ENCODE data around the gene PHEX.

Gene PHEX

DNA sequence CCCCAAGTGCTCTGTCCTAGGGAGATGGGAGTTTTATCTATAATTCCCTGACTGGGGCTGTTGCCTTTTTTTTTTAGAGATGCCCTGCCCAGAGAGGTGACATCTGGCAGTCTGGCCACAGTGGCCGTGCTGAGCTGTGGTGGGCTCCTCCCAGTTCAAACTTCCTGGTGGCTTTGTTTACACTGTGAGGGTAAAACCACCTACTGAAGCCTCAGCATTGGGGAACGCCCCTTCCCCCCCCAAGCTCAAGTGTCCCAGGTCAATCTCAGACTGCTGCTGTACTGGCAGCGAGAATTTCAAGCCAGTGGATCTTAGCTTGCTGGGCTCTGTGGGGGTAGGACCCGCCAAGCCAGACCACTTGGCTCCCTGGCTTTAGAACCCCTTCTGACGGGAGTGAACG lies 202.3 kb downstream of the PHEX start:
- H3K9me3 ChIP-seq (ENCODE audit: control insufficient read depth, insufficient read depth, low read length) = no peaks in the 10 kb centered on the region
- H3K27ac ChIP-seq (ENCODE audit: low read depth, low read length) = no peak overlapping the region
- no peaks in the 10 kb centered on the region for H3K36me3 ChIP-seq (ENCODE audit: control insufficient read depth, insufficient read depth, low read length)
- no peak overlapping the region for H3K9ac ChIP-seq (ENCODE audit: low read depth, low read length)
- H3K4me3 ChIP-seq (ENCODE audit: low read depth, low read length) = no peak overlapping the region
- no peaks in the 10 kb centered on the region for H3K4me1 ChIP-seq (ENCODE audit: control insufficient read depth, insufficient read depth, low read length)
- no peaks in the 10 kb centered on the region for H3K27me3 ChIP-seq (ENCODE audit: control insufficient read depth, insufficient read depth, low read length)

DNA sequence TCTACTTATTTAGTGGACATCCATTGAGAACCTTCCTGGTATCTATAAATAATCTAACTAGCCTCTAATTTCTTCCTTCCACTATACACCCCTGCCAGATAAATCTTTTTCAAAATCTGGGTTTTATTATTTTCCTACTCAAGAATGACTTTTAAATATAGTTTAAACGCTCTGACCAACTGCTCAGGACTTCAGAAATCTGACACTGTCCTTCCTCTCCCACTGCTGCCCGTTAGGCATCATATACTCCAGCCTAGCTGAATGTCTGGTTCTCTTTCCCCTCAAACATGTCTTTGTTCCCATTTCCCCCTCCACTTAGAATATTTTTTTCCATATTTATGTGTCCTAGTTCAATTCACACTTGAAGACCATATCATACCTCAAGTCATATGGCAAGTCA lies 205.4 kb downstream of the PHEX start:
- Histone ChIP-seq H3K4me1 (ENCODE audit: control insufficient read depth, insufficient read depth, low read length) (no peaks in the 10 kb centered on the region), H3K4me3 (ENCODE audit: low read depth, low read length) (no peak overlapping the region), H3K9ac (ENCODE audit: low read depth, low read length) (no peak overlapping the region), H3K27ac (ENCODE audit: low read depth, low read length) (no peak overlapping the region), H3K9me3 (ENCODE audit: control insufficient read depth, insufficient read depth, low read length) (no peaks in the 10 kb centered on the region), H3K27me3 (ENCODE audit: control insufficient read depth, insufficient read depth, low read length) (no peaks in the 10 kb centered on the region), H3K36me3 (ENCODE audit: control insufficient read depth, insufficient read depth, low read length) (no peaks in the 10 kb centered on the region)

DNA sequence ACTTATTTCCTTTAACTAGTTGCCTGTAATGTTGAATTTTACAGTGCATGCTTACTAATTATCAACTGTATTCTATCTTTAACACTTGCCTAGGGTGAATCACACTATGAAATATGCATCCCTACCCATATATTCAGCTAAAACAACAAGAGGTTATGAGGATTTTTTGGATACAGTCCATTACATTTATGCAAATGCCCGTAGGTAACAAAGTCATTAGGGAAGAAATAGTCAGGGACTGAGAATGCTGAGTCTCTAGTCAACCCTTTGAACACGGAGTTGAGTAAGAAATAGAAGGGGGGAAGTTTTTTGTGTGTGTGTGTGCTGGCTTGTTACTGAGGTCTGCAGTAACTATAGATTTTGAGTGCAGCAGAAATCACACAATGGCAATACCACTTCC lies 214.5 kb downstream of the PHEX start:
- no peak overlapping the region for H3K9ac ChIP-seq (ENCODE audit: low read depth, low read length)
- no peak overlapping the region for H3K4me3 ChIP-seq (ENCODE audit: low read depth, low read length)
- H3K27ac ChIP-seq (ENCODE audit: low read depth, low read length) = no peak overlapping the region
- no peaks in the 10 kb centered on the region; the same call in 1 of the 2 replicates for H3K27me3 ChIP-seq (ENCODE audit: control insufficient read depth, insufficient read depth, low read length)
- no peaks in the 10 kb centered on the region for H3K36me3 ChIP-seq (ENCODE audit: control insufficient read depth, insufficient read depth, low read length)
- no peaks in the 10 kb centered on the region for H3K9me3 ChIP-seq (ENCODE audit: control insufficient read depth, insufficient read depth, low read length)
- H3K4me1 ChIP-seq (ENCODE audit: control insufficient read depth, insufficient read depth, low read length) = peaks cover 4% of the 10 kb centered on the region; the same call in 1 of the 2 replicates

DNA sequence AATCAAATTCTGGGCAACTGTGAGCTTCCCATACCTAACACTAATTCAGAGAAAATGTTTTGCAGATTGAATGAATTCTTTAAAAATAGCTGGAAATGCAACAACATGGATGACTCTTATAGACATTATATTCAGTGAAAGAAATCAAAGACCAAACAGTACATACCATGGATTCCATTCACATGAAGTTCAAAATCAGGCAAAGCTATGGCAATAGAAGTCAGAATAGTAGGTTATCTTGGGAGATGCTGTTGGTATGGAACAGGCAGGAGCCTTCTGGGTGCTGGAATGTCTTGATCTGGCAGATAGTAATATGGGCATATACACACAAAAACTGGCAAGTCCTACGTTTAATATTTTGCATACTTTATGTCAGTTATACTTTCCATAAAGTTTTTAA lies 215.0 kb downstream of the PHEX start:
- H3K9ac ChIP-seq (ENCODE audit: low read depth, low read length) = no peak overlapping the region
- no peak overlapping the region for H3K27ac ChIP-seq (ENCODE audit: low read depth, low read length)
- no peaks in the 10 kb centered on the region; the same call in 1 of the 2 replicates for H3K27me3 ChIP-seq (ENCODE audit: control insufficient read depth, insufficient read depth, low read length)
- H3K36me3 ChIP-seq (ENCODE audit: control insufficient read depth, insufficient read depth, low read length) = no peaks in the 10 kb centered on the region
- H3K4me3 ChIP-seq (ENCODE audit: low read depth, low read length) = no peak overlapping the region
- peaks cover 4% of the 10 kb centered on the region; the same call in 1 of the 2 replicates for H3K4me1 ChIP-seq (ENCODE audit: control insufficient read depth, insufficient read depth, low read length)
- no peaks in the 10 kb centered on the region for H3K9me3 ChIP-seq (ENCODE audit: control insufficient read depth, insufficient read depth, low read length)

DNA sequence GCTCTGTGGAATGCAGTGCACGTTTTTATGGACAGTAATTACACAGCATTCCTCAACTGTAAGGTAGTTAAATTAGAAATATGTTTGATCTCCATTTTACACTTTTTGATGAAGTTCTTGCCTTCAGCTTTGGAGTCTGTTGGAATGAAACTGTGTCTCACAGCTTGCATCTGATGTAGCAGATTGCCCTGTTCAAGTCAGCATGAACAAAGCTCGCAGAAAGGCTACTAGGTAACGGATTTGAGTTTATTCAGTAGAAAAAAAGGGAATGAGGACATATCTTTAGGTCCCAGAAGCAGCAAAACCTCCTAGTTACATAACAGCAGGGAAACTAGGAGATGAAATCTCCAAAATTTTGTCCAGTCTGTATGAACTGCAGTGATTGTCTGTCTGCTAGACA lies 216.3 kb downstream of the PHEX start:
- Histone ChIP-seq H3K4me1 (ENCODE audit: control insufficient read depth, insufficient read depth, low read length) (peaks cover 4% of the 10 kb centered on the region; the same call in 1 of the 2 replicates), H3K27me3 (ENCODE audit: control insufficient read depth, insufficient read depth, low read length) (no peaks in the 10 kb centered on the region; the same call in 1 of the 2 replicates), H3K36me3 (ENCODE audit: control insufficient read depth, insufficient read depth, low read length) (no peaks in the 10 kb centered on the region), H3K9me3 (ENCODE audit: control insufficient read depth, insufficient read depth, low read length) (no peaks in the 10 kb centered on the region), H3K4me3 (ENCODE audit: low read depth, low read length) (no peak overlapping the region), H3K9ac (ENCODE audit: low read depth, low read length) (no peak overlapping the region), H3K27ac (ENCODE audit: low read depth, low read length) (no peak overlapping the region)

- Histone ChIP-seq H3K27me3 (ENCODE audit: control insufficient read depth, insufficient read depth, low read length) (no peaks in the 10 kb centered on the region; the same call in 1 of the 2 replicates), H3K36me3 (ENCODE audit: control insufficient read depth, insufficient read depth, low read length) (no peaks in the 10 kb centered on the region), H3K27ac (ENCODE audit: low read depth, low read length) (no peak overlapping the region), H3K4me1 (ENCODE audit: control insufficient read depth, insufficient read depth, low read length) (peaks cover 4% of the 10 kb centered on the region; the same call in 1 of the 2 replicates), H3K4me3 (ENCODE audit: low read depth, low read length) (no peak overlapping the region), H3K9ac (ENCODE audit: low read depth, low read length) (no peak overlapping the region), H3K9me3 (ENCODE audit: control insufficient read depth, insufficient read depth, low read length) (no peaks in the 10 kb centered on the region)
These were observed 217.2 kb downstream of the PHEX start for GRCh38 chrX:22249371-22249770.

- no peak overlapping the region for H3K27ac ChIP-seq (ENCODE audit: low read depth, low read length)
- H3K27me3 ChIP-seq (ENCODE audit: control insufficient read depth, insufficient read depth, low read length) = no peaks in the 10 kb centered on the region
- no peaks in the 10 kb centered on the region for H3K9me3 ChIP-seq (ENCODE audit: control insufficient read depth, insufficient read depth, low read length)
- no peaks in the 10 kb centered on the region for H3K36me3 ChIP-seq (ENCODE audit: control insufficient read depth, insufficient read depth, low read length)
- 0 out of 2 replicates have a peak, but pooled peaks cover 2% of the 10 kb centered on the region for H3K4me1 ChIP-seq (ENCODE audit: control insufficient read depth, insufficient read depth, low read length)
- no peak overlapping the region for H3K4me3 ChIP-seq (ENCODE audit: low read depth, low read length)
- H3K9ac ChIP-seq (ENCODE audit: low read depth, low read length) = no peak overlapping the region
These were observed 236.6 kb downstream of the PHEX start for GRCh38 chrX:22268706-22269105.

DNA sequence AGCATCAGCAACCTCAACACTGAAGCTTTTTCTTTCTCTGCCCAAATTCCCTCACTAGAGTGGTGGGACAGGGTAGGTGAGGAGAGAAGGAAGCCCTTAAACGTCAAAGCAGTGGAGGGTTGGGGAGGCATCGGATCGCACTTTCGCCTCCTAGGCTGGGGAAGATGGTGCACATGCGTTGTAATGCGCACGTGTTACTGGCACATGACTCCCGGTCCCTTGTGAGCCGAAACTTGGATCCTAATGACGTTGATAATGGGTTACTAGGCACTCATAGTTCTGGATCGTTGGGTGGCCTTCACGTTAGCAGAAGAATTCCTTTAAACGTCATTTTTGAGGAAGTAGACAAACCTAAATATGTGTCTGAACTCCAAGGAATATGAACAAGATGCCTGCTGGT lies 240.5 kb downstream of the PHEX start, which contains the start of gene CBLL2:
CBLL2 (plus strand) TSS at position 301 of the 400 bp plus-strand sequence; CDS start at position 380, 79 bp downstream.
- Histone ChIP-seq H3K9me3 (ENCODE audit: control insufficient read depth, insufficient read depth, low read length) (no peaks in the 10 kb centered on the region), H3K27me3 (ENCODE audit: control insufficient read depth, insufficient read depth, low read length) (no peaks in the 10 kb centered on the region)

DNA sequence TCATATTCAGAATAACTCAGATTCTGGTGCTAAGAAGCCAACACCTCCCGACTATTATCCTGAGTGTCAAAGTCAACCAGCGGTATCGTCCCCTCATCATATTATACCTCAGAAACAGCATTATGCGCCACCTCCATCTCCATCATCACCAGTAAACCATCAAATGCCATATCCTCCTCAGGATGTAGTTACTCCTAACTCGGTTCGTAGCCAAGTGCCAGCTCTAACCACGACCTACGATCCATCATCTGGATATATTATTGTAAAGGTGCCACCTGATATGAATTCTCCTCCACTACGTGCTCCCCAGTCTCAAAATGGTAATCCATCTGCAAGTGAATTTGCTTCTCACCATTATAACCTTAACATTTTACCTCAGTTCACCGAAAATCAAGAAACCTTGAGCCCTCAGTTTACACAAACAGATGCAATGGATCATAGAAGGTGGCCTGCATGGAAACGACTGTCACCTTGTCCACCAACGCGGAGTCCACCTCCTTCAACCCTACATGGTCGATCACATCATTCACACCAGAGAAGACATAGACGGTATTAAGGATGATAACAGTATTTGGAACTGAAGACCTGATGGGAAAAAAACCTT lies 241.7 kb downstream of the PHEX start:
- H3K9me3 ChIP-seq (ENCODE audit: control insufficient read depth, insufficient read depth, low read length) = no peaks in the 10 kb centered on the region
- no peak overlapping the region for H3K4me3 ChIP-seq (ENCODE audit: low read depth, low read length)
- no peaks in the 10 kb centered on the region for H3K4me1 ChIP-seq (ENCODE audit: control insufficient read depth, insufficient read depth, low read length)
- no peaks in the 10 kb centered on the region for H3K27me3 ChIP-seq (ENCODE audit: control insufficient read depth, insufficient read depth, low read length)
- no peak overlapping the region for H3K9ac ChIP-seq (ENCODE audit: low read depth, low read length)
- H3K36me3 ChIP-seq (ENCODE audit: control insufficient read depth, insufficient read depth, low read length) = no peaks in the 10 kb centered on the region
- no peak overlapping the region for H3K27ac ChIP-seq (ENCODE audit: low read depth, low read length)

More for the DNA sequence above, 240.5 kb downstream of the PHEX start, which contains the start of gene CBLL2:
- Histone ChIP-seq H3K4me3 (ENCODE audit: low read depth, low read length) (no peak within 1 kb of the TSS), H3K27ac (ENCODE audit: low read depth, low read length) (no peak within 1 kb of the TSS), H3K36me3 (ENCODE audit: control insufficient read depth, insufficient read depth, low read length) (no peaks in the 10 kb centered on the region), H3K4me1 (ENCODE audit: control insufficient read depth, insufficient read depth, low read length) (0 out of 2 replicates have a peak, but pooled peaks cover 2% of the 10 kb centered on the region), H3K9ac (ENCODE audit: low read depth, low read length) (no peak within 1 kb of the TSS)

- H3K4me3 ChIP-seq (ENCODE audit: low read depth, low read length) = no peak overlapping the region
These were observed 244.7 kb downstream of the PHEX start for GRCh38 chrX:22276781-22277180.

GRCh38 chrX:22278375-22278774 lies 246.2 kb downstream of the PHEX start:
- 0 out of 2 replicates have a peak, but pooled peaks cover 3% of the 10 kb centered on the region for H3K9me3 ChIP-seq (ENCODE audit: control insufficient read depth, insufficient read depth, low read length)
- no peaks in the 10 kb centered on the region for H3K4me1 ChIP-seq (ENCODE audit: control insufficient read depth, insufficient read depth, low read length)
- H3K9ac ChIP-seq (ENCODE audit: low read depth, low read length) = no peak overlapping the region
- H3K27me3 ChIP-seq (ENCODE audit: control insufficient read depth, insufficient read depth, low read length) = no peaks in the 10 kb centered on the region
- H3K27ac ChIP-seq (ENCODE audit: low read depth, low read length) = no peak overlapping the region
- no peaks in the 10 kb centered on the region for H3K36me3 ChIP-seq (ENCODE audit: control insufficient read depth, insufficient read depth, low read length)
- H3K4me3 ChIP-seq (ENCODE audit: low read depth, low read length) = no peak overlapping the region

More at GRCh38 chrX:22276781-22277180, 244.7 kb downstream of the PHEX start:
- Histone ChIP-seq H3K36me3 (ENCODE audit: control insufficient read depth, insufficient read depth, low read length) (no peaks in the 10 kb centered on the region), H3K9ac (ENCODE audit: low read depth, low read length) (no peak overlapping the region), H3K9me3 (ENCODE audit: control insufficient read depth, insufficient read depth, low read length) (no peaks in the 10 kb centered on the region), H3K4me1 (ENCODE audit: control insufficient read depth, insufficient read depth, low read length) (no peaks in the 10 kb centered on the region), H3K27ac (ENCODE audit: low read depth, low read length) (no peak overlapping the region), H3K27me3 (ENCODE audit: control insufficient read depth, insufficient read depth, low read length) (no peaks in the 10 kb centered on the region)
